ENCODE data around the gene PANK2. TPM values are rescaled to one million over a fixed set of nuclear protein-coding genes. Genes with fewer than 3 reads are reported as not detected.

Gene PANK2
- total and polyA plus RNA-seq, 8 donors, result 34.1 to 47.8 (median 39.1) TPM

DNA sequence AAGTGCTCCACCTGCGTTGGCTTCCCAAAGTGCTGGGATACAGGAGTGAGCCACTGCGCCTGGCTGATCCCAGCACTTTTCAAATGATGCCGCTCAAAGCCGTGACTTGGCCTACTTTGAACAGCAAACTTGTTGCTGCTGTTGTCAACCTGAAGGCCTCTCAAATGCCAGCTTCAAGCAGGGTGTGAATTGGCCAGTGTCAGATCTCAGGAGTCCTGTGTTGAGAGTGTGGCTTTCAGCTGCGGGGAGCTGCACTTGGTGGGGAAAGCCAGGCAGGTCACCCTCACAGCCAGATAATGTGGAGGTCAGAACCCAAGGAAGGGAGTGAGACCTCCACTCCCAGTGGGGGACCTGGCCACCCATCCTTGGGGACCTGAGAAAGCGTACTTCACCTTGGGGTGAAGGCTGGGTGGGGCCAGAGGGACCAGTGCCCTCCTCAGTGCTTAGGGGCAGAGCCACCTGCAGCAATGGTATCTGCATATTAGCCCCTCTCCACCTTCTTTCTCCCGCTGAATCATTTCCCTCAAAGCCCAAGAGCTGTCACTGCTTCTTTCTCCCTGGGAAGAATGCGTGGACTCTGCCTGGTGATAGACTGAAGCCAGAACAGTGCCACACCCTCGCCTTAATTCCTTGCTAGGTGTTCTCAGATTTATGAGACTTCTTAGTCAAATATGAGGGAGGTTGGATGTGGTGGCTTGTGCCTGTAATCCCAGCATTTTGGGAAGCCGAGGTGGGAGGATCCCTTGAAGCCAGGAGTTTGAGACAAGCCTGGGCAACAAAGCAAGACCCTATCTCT is 19.1 kb upstream of the PANK2 start:
- no peaks in the 10 kb centered on the region for H3K4me1 ChIP-seq
- ATAC-seq (no peak), DNase-seq (no peak)
- no peaks in the 10 kb centered on the region for H3K9me3 ChIP-seq
- no peak overlapping the region for H3K27ac ChIP-seq
- H3K36me3 ChIP-seq, result peaks cover 0 to 84% of the 10 kb centered on the region in 2 donors
- intact Hi-C loops (cut with DNase I), result no loop called here
- H3K27me3 ChIP-seq, result no peaks in the 10 kb centered on the region
- H3K4me3 ChIP-seq, result no peak overlapping the region
- TF ChIP-seq, protein P1, sequence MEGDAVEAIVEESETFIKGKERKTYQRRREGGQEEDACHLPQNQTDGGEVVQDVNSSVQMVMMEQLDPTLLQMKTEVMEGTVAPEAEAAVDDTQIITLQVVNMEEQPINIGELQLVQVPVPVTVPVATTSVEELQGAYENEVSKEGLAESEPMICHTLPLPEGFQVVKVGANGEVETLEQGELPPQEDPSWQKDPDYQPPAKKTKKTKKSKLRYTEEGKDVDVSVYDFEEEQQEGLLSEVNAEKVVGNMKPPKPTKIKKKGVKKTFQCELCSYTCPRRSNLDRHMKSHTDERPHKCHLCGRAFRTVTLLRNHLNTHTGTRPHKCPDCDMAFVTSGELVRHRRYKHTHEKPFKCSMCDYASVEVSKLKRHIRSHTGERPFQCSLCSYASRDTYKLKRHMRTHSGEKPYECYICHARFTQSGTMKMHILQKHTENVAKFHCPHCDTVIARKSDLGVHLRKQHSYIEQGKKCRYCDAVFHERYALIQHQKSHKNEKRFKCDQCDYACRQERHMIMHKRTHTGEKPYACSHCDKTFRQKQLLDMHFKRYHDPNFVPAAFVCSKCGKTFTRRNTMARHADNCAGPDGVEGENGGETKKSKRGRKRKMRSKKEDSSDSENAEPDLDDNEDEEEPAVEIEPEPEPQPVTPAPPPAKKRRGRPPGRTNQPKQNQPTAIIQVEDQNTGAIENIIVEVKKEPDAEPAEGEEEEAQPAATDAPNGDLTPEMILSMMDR (IDR thresholded peaks at IDR 0.05), result no peak

DNA sequence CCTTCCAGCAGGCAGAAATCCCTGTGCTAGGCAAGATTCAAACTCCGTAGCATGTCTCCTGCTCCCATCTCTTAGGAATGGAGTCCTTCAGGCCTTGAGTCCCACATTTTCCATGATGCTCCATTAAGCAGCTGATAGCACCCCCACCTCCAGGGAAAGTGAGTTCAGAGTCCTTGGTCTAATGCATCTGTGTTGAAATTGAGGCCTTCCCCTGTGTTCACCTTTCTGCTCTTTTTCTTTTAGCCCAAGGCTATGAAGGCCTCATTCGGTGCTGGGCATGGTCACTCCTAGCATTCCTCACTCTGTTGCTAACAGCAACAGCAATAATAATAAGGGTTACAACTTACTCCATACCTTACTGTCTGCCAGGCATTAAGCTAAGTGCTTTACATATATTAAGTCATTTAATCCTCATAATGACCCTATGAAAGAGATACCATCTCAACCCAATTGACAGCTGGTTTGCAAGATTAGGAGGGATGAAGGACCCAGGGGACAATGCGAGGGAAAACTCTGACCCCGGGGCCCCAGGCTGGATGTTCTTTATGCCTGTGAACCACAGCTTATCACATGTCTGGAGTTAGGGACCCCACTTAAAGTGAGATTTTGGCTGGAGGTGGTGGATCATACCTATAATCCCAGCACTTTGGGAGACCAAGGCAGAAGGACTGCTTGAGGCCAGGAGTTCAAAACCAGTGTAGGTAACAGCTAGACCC is 17.5 kb upstream of the PANK2 start:
- no peak overlapping the region for H3K4me3 ChIP-seq
- H3K36me3 ChIP-seq, result peaks cover 0 to 68% of the 10 kb centered on the region in 2 donors
- intact Hi-C loops (cut with DNase I), result no loop called here
- no peaks in the 10 kb centered on the region for H3K9me3 ChIP-seq
- ATAC-seq (no peak), DNase-seq (peak in 1 of 4 donors; percentile 1)
- no peaks in the 10 kb centered on the region for H3K4me1 ChIP-seq
- H3K27ac ChIP-seq, result no peak overlapping the region
- H3K27me3 ChIP-seq, result no peaks in the 10 kb centered on the region
- TF ChIP-seq, protein P1 (IDR thresholded peaks at IDR 0.05), result no peak

DNA sequence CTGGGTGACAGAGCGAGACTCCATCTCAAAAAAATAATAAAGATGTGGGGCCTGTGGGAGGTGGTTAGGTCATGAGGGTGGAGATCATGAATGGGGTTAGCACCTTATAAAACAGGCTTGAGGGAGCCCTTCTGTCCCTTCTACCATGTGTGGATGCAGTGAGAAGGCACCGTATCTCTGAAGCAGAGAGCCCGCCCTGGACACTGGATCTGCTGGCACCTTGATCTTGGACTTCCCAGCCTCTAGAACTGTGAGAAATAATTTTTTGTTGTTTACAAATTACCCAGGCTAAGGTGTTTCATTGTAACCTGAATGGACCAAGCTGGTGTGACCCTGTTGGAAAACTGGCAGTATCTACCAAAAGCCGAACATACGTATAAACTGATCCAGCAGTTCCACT is 15.7 kb upstream of the PANK2 start:
- Histone ChIP-seq H3K27ac (no peak overlapping the region), H3K4me1 (peaks cover 0 to 5% of the 10 kb centered on the region in 2 donors), H3K9me3 (no peaks in the 10 kb centered on the region), H3K27me3 (no peaks in the 10 kb centered on the region), H3K36me3 (peaks cover 0 to 51% of the 10 kb centered on the region in 2 donors), H3K4me3 (no peak overlapping the region)
- intact Hi-C loops (cut with DNase I), result no loop called here
- DNase-seq (peak in 1 of 4 donors; percentile 0), ATAC-seq (no peak)
- TF ChIP-seq, protein P1 (IDR thresholded peaks at IDR 0.05), result no peak

DNA sequence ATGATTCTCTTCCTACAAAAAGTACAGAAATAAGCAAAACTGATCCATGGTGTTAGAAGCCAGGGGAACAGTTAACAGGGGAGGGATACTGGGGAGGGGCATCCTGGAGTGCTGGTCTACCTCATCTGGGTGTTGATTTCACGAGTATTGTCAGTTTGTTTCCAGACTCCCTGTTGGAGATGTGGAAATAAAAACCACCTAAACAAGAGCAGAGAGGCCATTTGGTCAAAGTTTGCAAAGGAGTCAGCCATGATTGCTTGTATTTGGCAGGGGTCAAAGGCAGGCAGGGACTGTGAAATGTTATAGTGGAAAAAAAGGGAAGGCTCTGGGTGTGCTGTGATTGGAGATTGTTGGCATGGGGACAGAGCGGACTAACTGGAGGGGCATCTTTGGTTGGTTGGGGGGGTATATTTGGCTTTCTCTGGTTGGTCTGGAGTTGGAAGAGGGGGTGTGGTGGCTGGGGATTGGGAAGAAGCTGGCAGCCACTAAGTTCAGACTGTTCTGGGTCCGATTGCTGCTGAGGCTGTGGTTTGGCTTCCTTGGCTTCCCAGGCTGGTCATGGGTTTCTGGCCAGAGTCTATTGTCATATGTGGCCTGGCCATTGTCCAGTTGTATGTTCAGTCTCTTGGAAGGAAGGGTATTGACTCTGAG is 14.9 kb upstream of the PANK2 start:
- peak; percentile 24 for ATAC-seq
- Histone ChIP-seq H3K9me3 (no peaks in the 10 kb centered on the region), H3K36me3 (peaks cover 0 to 43% of the 10 kb centered on the region in 2 donors), H3K4me1 (peaks cover 0 to 5% of the 10 kb centered on the region in 2 donors), H3K27me3 (no peaks in the 10 kb centered on the region), H3K27ac (no peak overlapping the region), H3K4me3 (no peak overlapping the region)
- peak in 1 of 4 donors; percentile 38 for DNase-seq
- intact Hi-C loops (cut with DNase I), result no loop called here
- TF ChIP-seq, protein P1 (IDR thresholded peaks at IDR 0.05), result no peak
